SK-N-SH treated with all-trans-retinoic acid at 6 μM for 48 hours (cell line): ENCODE measurements around the gene COL5A2.

ENCODE experiments used
- ARNTL ChIP-seq: fragments of 450-650 bp; formaldehyde crosslinking; IDR thresholded peaks from 2 replicates; pipeline ENCODE4 v1.5.0; 2020; ENCODE audit warnings: low read depth, mild to moderate bottlenecking, moderate library complexity, borderline replicate concordance
- BACH2 ChIP-seq: fragments of 250-450 bp; sonication (Bioruptor Pico); IDR thresholded peaks from 2 replicates; pipeline ENCODE4 v1.9.0; 2021; ENCODE audit warnings: mild to moderate bottlenecking, borderline replicate concordance
- OSR1 ChIP-seq: fragments of 250-450 bp; sonication (Bioruptor Pico); IDR thresholded peaks from 2 replicates; pipeline ENCODE4 v1.8.0; 2022; ENCODE audit warnings: moderate library complexity, mild to moderate bottlenecking, inconsistent platforms
- ZFP30 ChIP-seq: fragments of 450-650 bp; formaldehyde crosslinking; IDR thresholded peaks from 2 replicates; pipeline ENCODE4 v1.5.0; 2022; ENCODE audit warnings: mild to moderate bottlenecking, moderate library complexity

DNA sequence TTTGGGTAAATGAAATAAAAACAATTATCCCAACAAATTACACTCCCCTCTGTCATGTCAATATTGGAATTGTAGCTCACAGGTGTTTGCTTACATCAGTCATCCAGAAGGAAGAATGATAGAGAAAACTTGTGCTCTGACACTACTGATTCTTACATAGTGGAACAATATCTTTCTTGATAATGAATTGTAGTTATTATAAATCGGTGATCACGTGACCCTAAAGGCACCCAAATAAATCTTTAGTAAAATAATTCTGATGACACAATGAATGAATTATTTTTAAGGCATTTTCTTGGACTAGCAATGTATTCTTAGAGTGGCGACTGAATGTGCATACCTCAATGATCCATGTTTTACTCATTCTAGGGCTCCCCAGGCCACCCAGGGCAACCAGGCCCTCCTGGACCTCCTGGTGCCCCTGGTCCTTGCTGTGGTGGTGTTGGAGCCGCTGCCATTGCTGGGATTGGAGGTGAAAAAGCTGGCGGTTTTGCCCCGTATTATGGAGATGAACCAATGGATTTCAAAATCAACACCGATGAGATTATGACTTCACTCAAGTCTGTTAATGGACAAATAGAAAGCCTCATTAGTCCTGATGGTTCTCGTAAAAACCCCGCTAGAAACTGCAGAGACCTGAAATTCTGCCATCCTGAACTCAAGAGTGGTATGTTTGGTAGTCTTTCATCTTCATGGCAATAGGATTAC, 170.9 kb downstream of the COL5A2 start:
- TF ChIP-seq ZFP30 (CRISPR knock-in tag) (no peak), ARNTL (CRISPR knock-in tag) (no peak), BACH2 (CRISPR knock-in tag) (no peak), OSR1 (CRISPR knock-in tag) (no peak)
